ENCODE results near the gene AUTS2.

Gene AUTS2

GRCh38 chr7:70838292-70838907 lies 1240.1 kb downstream of the AUTS2 start:
- TF ChIP-seq CTCF (IDR thresholded peaks at IDR 0.05; ENCODE audit: insufficient read depth, low read depth, low read length, missing control alignments), result no peak
- DNase-seq (ENCODE audit: low read depth), result no peak

More at GRCh38 chr7:70838292-70838907, 1240.1 kb downstream of the AUTS2 start:
- H3K4me3 ChIP-seq (ENCODE audit: low read depth, low read length), result no peak overlapping the region
